NT2/D1 (cell line): ENCODE results near the gene ABI3BP.

Source experiments
- SUZ12 ChIP-seq: IDR thresholded peaks from 2 replicates; pipeline ENCODE4 v1.6.1; 2011; ENCODE audit not compliant: insufficient read length, insufficient read depth; ENCODE audit errors: extremely low read depth
- YY1 ChIP-seq: IDR thresholded peaks from 2 replicates; pipeline ENCODE4 v1.6.1; 2011; ENCODE audit not compliant: insufficient read length, insufficient read depth

- TF ChIP-seq YY1 = no peak
- no peak for TF ChIP-seq SUZ12
These were observed 118.0 kb downstream of the ABI3BP start for GRCh38 chr3:100875239-100875638.
